Stimulated activated naive CD4-positive, alpha-beta T cell (primary cell): Measurements from ENCODE around the gene HEMK1.
A peak's percentile ranks its signal among the peaks of the same experiment; 100 is the strongest.

Experiments used
- DNase-seq, 6 experiments: peaks; one replicate each; lab custom pipeline; 2025; lab: John Stamatoyannopoulos, UW

The HEMK1 gene

GRCh38 chr3:50545781-50546180 lies 23.5 kb upstream of the HEMK1 start:
- DNase-seq = no peak

GRCh38 chr3:50549226-50549625 lies 20.1 kb upstream of the HEMK1 start:
- no peak for DNase-seq

GRCh38 chr3:50550079-50550736 lies 19.1 kb upstream of the HEMK1 start:
- peak; percentile 5 to 65 (median 54) for DNase-seq

- no peak for DNase-seq
Observed at GRCh38 chr3:50551054-50551659, 18.2 kb upstream of the HEMK1 start.

GRCh38 chr3:50551681-50552435 lies 17.5 kb upstream of the HEMK1 start:
- no peak for DNase-seq

GRCh38 chr3:50552598-50552997 lies 16.7 kb upstream of the HEMK1 start:
- DNase-seq = no peak

- no peak for DNase-seq
Observed at GRCh38 chr3:50554553-50554952, 14.8 kb upstream of the HEMK1 start.

- no peak for DNase-seq
Observed at GRCh38 chr3:50557106-50557505, 12.2 kb upstream of the HEMK1 start.

GRCh38 chr3:50557915-50558314 lies 11.4 kb upstream of the HEMK1 start:
- no peak for DNase-seq

- DNase-seq = no peak
Observed at GRCh38 chr3:50559702-50560101, 9.6 kb upstream of the HEMK1 start.

- DNase-seq = no peak
Observed at GRCh38 chr3:50562861-50563260, 6.5 kb upstream of the HEMK1 start.

GRCh38 chr3:50563867-50564266 lies 5.5 kb upstream of the HEMK1 start:
- no peak for DNase-seq

- no peak for DNase-seq
Observed at GRCh38 chr3:50564321-50564720, 5.0 kb upstream of the HEMK1 start.

- DNase-seq = no peak
Observed at GRCh38 chr3:50567011-50567385, 2.3 kb upstream of the HEMK1 start.

GRCh38 chr3:50567386-50568167 lies 1.7 kb upstream of the HEMK1 start, which contains the start of gene C3orf18:
Gene C3orf18 (minus strand): TSS chr3:50567747. CDS start chr3:50565699, 2,048 bp downstream.
- DNase-seq = peak; percentile 83 to 93 (median 88)

GRCh38 chr3:50570508-50571279 lies 1.4 kb downstream of the HEMK1 start:
- no peak for DNase-seq

- no peak for DNase-seq
Observed at GRCh38 chr3:50571486-50571885, 2.2 kb downstream of the HEMK1 start.

GRCh38 chr3:50572158-50572557 lies 2.8 kb downstream of the HEMK1 start:
- DNase-seq = peak; percentile 64 to 84 (median 68)

GRCh38 chr3:50572801-50573371 lies 3.6 kb downstream of the HEMK1 start:
- DNase-seq = no peak

GRCh38 chr3:50573566-50574443 lies 4.5 kb downstream of the HEMK1 start:
- peak in 3 of 6 experiments; percentile 9 to 23 (median 22) for DNase-seq
